WI38 (cell line): ENCODE measurements around the gene LYRM9.

Experiments
- H3K4me3 ChIP-seq: 2 replicates; pipeline ENCODE4 v1.5.1; 2011; ENCODE audit warnings: low read depth, mild to moderate bottlenecking, control low read depth, low read length
- TF ChIP-seq, protein P1 (sequence below): IDR thresholded peaks from 2 replicates; pipeline ENCODE4 v1.5.1; 2012; ENCODE audit warnings: low read depth, mild to moderate bottlenecking, control low read depth, low read length

The LYRM9 gene

DNA sequence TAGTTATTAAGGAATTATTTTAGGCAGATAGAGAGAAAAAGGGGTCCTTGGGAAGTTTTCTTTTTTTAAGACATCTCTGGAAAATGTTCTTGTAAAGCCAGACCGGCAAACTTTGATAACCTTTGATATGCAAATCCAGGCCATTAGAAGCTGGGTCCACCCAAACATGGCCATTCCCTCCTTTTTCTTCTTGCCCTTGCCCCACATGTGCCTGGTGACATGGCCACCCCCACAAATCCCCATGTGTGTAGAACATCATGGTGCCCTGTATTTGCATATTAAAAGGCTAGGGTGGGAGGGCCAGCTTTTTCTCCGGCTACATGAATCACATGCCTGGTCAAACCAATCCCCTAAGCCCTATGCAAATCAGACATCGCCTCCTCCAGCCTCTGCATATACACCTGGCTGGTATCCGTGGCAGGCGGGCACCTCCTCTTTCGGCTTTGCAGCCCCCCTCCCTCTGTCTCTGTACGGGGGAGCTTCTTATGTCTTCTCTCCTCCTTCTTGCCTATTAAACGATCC lies 43.9 kb upstream of the LYRM9 start:
- H3K4me3 ChIP-seq = no peak overlapping the region

DNA sequence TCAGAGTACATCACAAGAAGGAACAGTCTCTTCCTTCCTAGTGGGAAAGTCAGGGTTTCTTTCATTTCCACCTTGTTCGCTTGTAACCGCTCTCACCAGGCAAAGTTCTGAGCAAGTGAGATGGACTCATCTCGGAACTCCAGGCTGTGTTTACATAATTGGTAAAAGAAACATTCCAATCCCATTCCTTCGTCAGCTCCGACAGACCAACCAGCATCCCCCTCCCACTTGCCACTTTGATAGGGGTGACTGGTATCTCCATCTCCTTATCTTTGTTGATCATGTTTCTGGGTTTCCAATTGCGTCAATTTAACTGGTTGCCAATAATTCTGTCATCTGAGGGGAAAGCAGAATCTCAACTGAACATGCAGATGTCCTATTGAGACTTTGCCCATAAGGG lies 36.8 kb upstream of the LYRM9 start:
- TF ChIP-seq, protein P1, sequence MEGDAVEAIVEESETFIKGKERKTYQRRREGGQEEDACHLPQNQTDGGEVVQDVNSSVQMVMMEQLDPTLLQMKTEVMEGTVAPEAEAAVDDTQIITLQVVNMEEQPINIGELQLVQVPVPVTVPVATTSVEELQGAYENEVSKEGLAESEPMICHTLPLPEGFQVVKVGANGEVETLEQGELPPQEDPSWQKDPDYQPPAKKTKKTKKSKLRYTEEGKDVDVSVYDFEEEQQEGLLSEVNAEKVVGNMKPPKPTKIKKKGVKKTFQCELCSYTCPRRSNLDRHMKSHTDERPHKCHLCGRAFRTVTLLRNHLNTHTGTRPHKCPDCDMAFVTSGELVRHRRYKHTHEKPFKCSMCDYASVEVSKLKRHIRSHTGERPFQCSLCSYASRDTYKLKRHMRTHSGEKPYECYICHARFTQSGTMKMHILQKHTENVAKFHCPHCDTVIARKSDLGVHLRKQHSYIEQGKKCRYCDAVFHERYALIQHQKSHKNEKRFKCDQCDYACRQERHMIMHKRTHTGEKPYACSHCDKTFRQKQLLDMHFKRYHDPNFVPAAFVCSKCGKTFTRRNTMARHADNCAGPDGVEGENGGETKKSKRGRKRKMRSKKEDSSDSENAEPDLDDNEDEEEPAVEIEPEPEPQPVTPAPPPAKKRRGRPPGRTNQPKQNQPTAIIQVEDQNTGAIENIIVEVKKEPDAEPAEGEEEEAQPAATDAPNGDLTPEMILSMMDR = no peak
- H3K4me3 ChIP-seq = no peak overlapping the region

More for the DNA sequence above, 43.9 kb upstream of the LYRM9 start:
- TF ChIP-seq, protein P1 = no peak

DNA sequence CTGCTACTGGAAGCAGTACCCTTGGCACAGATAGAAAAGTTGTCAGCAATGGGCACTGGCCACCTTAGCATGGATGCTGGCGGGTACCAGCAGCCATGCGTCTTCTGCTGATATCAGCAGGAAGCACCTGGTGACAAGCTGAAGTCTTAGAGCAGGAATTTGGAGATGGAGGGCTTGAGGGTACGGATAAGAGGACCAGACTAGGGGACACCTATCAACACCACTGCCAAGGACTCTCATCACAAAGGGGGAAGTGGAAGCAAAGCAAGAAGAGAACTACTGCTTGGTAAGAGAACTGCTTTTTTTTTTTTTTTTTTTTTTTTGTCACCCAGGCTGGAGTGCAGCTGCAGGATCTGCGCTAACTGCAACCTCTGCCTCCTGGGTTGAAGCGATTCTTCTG lies 35.4 kb upstream of the LYRM9 start:
- no peak overlapping the region for H3K4me3 ChIP-seq
- TF ChIP-seq, protein P1 = no peak

DNA sequence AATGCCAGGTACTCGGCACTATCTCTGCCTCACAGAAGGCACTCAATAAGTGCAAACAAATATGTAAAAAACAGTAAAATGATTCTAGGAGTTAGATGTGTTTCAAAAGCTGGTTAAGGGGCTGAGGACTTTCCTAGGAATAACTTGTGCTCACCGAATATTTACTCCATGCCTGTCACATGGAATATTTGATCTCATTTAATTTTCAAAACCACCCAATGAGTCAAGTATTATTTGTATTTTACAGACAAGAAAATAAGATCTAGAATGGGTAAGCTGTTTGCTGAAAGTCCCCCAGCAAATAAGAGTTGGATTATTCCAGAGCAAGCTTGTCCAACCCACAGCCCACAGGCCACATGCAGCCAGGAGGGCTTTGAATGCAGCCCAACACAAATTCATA lies 34.6 kb upstream of the LYRM9 start:
- TF ChIP-seq, protein P1 = no peak
- no peak overlapping the region for H3K4me3 ChIP-seq

DNA sequence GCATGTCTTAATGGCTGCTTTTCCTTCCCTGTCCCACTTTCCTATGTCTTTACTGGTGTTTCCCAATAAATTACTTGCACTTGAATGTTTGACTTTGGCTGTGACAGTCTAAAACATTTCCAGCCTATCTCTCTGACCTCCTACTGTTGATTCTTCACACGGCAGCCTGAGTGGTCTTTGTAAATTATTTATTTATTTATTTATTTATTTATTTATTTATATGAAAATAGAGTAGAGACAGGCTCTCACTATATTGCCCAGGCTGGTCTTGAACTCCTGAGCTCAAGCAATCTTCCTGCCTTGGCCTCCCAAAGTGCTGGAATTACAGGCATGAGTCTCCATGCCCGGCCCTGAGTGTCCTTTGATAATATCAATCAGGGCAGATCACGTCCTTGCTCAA lies 28.4 kb upstream of the LYRM9 start:
- H3K4me3 ChIP-seq = no peak overlapping the region
- TF ChIP-seq, protein P1 = no peak

DNA sequence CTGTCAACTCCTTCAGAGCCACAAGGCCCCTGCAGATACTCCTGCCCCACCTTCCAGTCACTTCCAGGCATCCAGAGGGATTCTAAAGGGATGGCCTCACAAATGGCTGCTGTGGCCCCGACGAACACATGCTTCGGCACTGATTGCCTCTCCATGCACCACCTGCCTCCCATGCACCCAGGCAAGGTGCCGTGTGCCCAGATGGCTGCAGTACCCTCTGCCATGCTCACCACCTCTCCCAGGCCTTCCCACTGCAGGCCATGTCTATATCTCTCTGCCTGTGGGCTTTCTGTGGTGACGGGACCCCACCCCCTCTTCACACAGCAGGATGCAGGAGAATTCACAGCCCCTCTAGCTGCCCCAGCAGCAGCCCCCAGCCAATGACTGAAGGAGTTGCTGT lies 27.9 kb upstream of the LYRM9 start:
- H3K4me3 ChIP-seq = no peak overlapping the region
- TF ChIP-seq, protein P1 = no peak

DNA sequence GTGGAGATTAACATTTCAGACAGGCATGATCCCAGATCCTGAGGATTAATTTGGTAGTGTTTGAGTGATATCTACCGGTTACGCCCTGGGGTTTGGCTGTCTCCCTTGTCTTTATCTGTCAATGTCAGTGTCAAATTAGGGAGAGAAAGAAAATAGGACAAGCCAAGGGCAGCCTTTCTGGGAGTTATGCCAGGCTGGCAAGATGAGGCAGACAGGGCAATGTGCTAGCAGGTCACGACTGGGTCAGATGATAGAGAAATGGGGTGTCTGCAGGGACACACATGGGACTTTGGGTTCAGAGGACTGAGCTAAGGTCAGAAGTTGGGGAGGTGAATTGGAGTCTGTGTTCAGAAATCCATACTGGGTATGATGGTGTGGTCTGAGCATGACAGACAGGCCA lies 27.4 kb upstream of the LYRM9 start:
- no peak overlapping the region for H3K4me3 ChIP-seq
- TF ChIP-seq, protein P1 = no peak
